GM21576 (cell line): ENCODE results near the gene CIART.
"Not testable (repeated sequence)": the region's sequence is repeated elsewhere in the genome, so short reads cannot be mapped to it uniquely, and the experiment has no call there.

Experiments
- ATAC-seq: cut with Tn5 transposase; IDR thresholded peaks from one replicate; pipeline ENCODE4 v1.9.1; 2021; ENCODE audit warnings: mild to moderate bottlenecking, moderate library complexity; ENCODE audit not compliant: unreplicated experiment

Gene CIART

GRCh38 chr1:150308585-150308984, 26.2 kb downstream of the CIART start:
- ATAC-seq: not testable (repeated sequence)

GRCh38 chr1:150309758-150310508, 27.6 kb downstream of the CIART start:
- no peak for ATAC-seq

- ATAC-seq: no peak
Observed at GRCh38 chr1:150311762-150312161, 29.4 kb downstream of the CIART start.

GRCh38 chr1:150314691-150315090, 32.3 kb downstream of the CIART start:
- not testable (repeated sequence) for ATAC-seq

- ATAC-seq: no peak
Observed at GRCh38 chr1:150320667-150320978, 38.3 kb downstream of the CIART start.

GRCh38 chr1:150321826-150322166, 39.4 kb downstream of the CIART start:
- no peak for ATAC-seq

- ATAC-seq: no peak
Observed at GRCh38 chr1:150322310-150322709, 40.0 kb downstream of the CIART start.

- ATAC-seq: no peak
Observed at GRCh38 chr1:150332651-150333290, 50.4 kb downstream of the CIART start.
